ENCODE data around the gene WBP4.
"Not testable (repeated sequence)": the region's sequence is repeated elsewhere in the genome, so short reads cannot be mapped to it uniquely, and the experiment has no call there.

The WBP4 gene

GRCh38 chr13:41085961-41086585 is 24.8 kb downstream of the WBP4 start:
- POLR2A ChIA-PET = no interaction called here
- no peak overlapping the region for H3K4me3 ChIP-seq (ENCODE audit: low read depth, low read length)
- no peak for TF ChIP-seq CTCF (IDR thresholded peaks at IDR 0.05; ENCODE audit: insufficient read depth, low read length, missing control alignments)
- DNase-seq (ENCODE audit: low read depth, low spot score) = no peak
- CTCF ChIA-PET = interaction anchor here (0.7 kb wide), 2 partner anchors 12 to 18 kb away, joined by 3 to 4 read pairs; no protein-coding TSS in a partner anchor

- POLR2A ChIA-PET; H3K4me3 ChIP-seq (ENCODE audit: low read depth, low read length); DNase-seq (ENCODE audit: low read depth, low spot score); CTCF ChIA-PET: not testable (repeated sequence)
Observed at GRCh38 chr13:41095681-41096080, 34.4 kb downstream of the WBP4 start.

GRCh38 chr13:41098761-41099160 is 37.5 kb downstream of the WBP4 start:
- no peak overlapping the region for H3K4me3 ChIP-seq (ENCODE audit: low read depth, low read length)
- POLR2A ChIA-PET = no interaction called here
- no peak for DNase-seq (ENCODE audit: low read depth, low spot score)
- CTCF ChIA-PET = no interaction called here
- no peak for TF ChIP-seq CTCF (IDR thresholded peaks at IDR 0.05; ENCODE audit: insufficient read depth, low read length, missing control alignments)

- ChIA-PET CTCF (no interaction called here), POLR2A (no interaction called here)
- no peak for TF ChIP-seq CTCF (IDR thresholded peaks at IDR 0.05; ENCODE audit: insufficient read depth, low read length, missing control alignments)
- no peak for DNase-seq (ENCODE audit: low read depth, low spot score)
- no peak overlapping the region for H3K4me3 ChIP-seq (ENCODE audit: low read depth, low read length)
Observed at GRCh38 chr13:41099986-41100385, 38.7 kb downstream of the WBP4 start.

GRCh38 chr13:41107104-41107571 is 45.8 kb downstream of the WBP4 start:
- ChIA-PET POLR2A (no interaction called here), CTCF (no interaction called here)
- DNase-seq (ENCODE audit: low read depth, low spot score) = no peak
- TF ChIP-seq CTCF (IDR thresholded peaks at IDR 0.05; ENCODE audit: insufficient read depth, low read length, missing control alignments) = no peak
- H3K4me3 ChIP-seq (ENCODE audit: low read depth, low read length) = no peak overlapping the region

GRCh38 chr13:41107584-41108014 is 46.3 kb downstream of the WBP4 start:
- H3K4me3 ChIP-seq (ENCODE audit: low read depth, low read length) = no peak overlapping the region
- POLR2A ChIA-PET = no interaction called here
- CTCF ChIA-PET = no interaction called here
- no peak for TF ChIP-seq CTCF (IDR thresholded peaks at IDR 0.05; ENCODE audit: insufficient read depth, low read length, missing control alignments)
- DNase-seq (ENCODE audit: low read depth, low spot score) = no peak

GRCh38 chr13:41111454-41111853 is 50.1 kb downstream of the WBP4 start:
- no peak for TF ChIP-seq CTCF (IDR thresholded peaks at IDR 0.05; ENCODE audit: insufficient read depth, low read length, missing control alignments)
- H3K4me3 ChIP-seq (ENCODE audit: low read depth, low read length) = no peak overlapping the region
- CTCF ChIA-PET = interaction anchor here (0.7 kb wide), 1 partner anchor 335 kb away, joined by 3 read pairs; no protein-coding TSS in a partner anchor
- POLR2A ChIA-PET = interaction anchor here (0.5 kb wide), 1 partner anchor 116 kb away, joined by 3 read pairs; no protein-coding TSS in a partner anchor
- no peak for DNase-seq (ENCODE audit: low read depth, low spot score)
